ENCODE results near the gene FBP1.

DNA sequence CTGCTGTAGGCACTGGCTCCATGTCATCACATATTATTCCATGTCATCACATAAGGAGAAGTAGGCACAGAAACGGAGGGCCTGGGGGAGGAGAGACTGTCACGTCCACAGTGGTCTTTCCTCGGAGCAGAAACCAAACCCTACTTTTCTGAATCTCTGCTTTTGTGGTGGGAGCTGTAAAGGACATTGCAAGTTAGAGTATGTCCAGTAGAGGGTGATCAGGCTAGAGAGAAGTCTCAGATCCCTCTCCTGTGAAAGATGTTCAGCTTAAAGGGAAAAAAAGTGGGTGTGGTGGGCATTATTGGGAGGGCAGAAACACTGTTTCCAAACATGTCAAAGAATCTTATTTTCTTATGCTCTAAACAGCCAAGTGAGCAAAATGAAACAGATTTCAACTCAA lies 26.3 kb downstream of the FBP1 start:
- TF ChIP-seq POLR2AphosphoS5 (IDR thresholded peaks at IDR 0.05; ENCODE audit: low read depth, low read length): no peak
- TF ChIP-seq, protein P1, sequence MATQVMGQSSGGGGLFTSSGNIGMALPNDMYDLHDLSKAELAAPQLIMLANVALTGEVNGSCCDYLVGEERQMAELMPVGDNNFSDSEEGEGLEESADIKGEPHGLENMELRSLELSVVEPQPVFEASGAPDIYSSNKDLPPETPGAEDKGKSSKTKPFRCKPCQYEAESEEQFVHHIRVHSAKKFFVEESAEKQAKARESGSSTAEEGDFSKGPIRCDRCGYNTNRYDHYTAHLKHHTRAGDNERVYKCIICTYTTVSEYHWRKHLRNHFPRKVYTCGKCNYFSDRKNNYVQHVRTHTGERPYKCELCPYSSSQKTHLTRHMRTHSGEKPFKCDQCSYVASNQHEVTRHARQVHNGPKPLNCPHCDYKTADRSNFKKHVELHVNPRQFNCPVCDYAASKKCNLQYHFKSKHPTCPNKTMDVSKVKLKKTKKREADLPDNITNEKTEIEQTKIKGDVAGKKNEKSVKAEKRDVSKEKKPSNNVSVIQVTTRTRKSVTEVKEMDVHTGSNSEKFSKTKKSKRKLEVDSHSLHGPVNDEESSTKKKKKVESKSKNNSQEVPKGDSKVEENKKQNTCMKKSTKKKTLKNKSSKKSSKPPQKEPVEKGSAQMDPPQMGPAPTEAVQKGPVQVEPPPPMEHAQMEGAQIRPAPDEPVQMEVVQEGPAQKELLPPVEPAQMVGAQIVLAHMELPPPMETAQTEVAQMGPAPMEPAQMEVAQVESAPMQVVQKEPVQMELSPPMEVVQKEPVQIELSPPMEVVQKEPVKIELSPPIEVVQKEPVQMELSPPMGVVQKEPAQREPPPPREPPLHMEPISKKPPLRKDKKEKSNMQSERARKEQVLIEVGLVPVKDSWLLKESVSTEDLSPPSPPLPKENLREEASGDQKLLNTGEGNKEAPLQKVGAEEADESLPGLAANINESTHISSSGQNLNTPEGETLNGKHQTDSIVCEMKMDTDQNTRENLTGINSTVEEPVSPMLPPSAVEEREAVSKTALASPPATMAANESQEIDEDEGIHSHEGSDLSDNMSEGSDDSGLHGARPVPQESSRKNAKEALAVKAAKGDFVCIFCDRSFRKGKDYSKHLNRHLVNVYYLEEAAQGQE (IDR thresholded peaks at IDR 0.05; ENCODE audit: insufficient read depth in 1 of 2, low read depth in 2 of 2, low read length in 2 of 2): no peak
